Neuronal stem cell (in vitro differentiated cells): ENCODE results near the gene DNPH1.

ENCODE experiments used
- DNase-seq: peaks from one replicate; pipeline ENCODE4 v3.0.0-alpha.2; 2013; ENCODE audit warnings: low spot score
- H2AFZ ChIP-seq: one replicate; pipeline ENCODE4 v1.6.1; 2013; ENCODE audit warnings: mild to moderate bottlenecking, low read length, inconsistent platforms
- H2AK5ac ChIP-seq: 2 replicates; pipeline ENCODE4 v1.6.1; 2013; ENCODE audit warnings: low read depth, mild to moderate bottlenecking, inconsistent platforms, low read length, moderate library complexity, mixed read lengths
- H2BK120ac ChIP-seq: 2 replicates; pipeline ENCODE4 v1.6.1; 2013; ENCODE audit warnings: low read depth, mild to moderate bottlenecking, inconsistent platforms, low read length, moderate library complexity, mixed read lengths
- H2BK12ac ChIP-seq: one replicate; pipeline ENCODE4 v1.6.1; 2013; ENCODE audit warnings: low read length, inconsistent platforms
- H2BK15ac ChIP-seq: 2 replicates; pipeline ENCODE4 v1.6.1; 2013; ENCODE audit warnings: mild to moderate bottlenecking, low read length, inconsistent platforms, mixed read lengths
- H2BK5ac ChIP-seq: one replicate; pipeline ENCODE4 v1.6.1; 2013; ENCODE audit warnings: inconsistent platforms, mild to moderate bottlenecking, low read length, moderate library complexity
- H3K14ac ChIP-seq: one replicate; pipeline ENCODE4 v1.6.1; 2013; ENCODE audit warnings: low read length, inconsistent platforms
- H3K18ac ChIP-seq: 2 replicates; pipeline ENCODE4 v1.6.1; 2013; ENCODE audit warnings: low read length, inconsistent platforms
- H3K23ac ChIP-seq: 2 replicates; pipeline ENCODE4 v1.6.1; 2013; ENCODE audit warnings: low read depth, mild to moderate bottlenecking, mixed read lengths, low read length, inconsistent platforms; ENCODE audit not compliant: poor library complexity
- H3K27ac ChIP-seq: replicated peaks from 3 replicates; pipeline ENCODE4 v1.5.1; 2013; ENCODE audit warnings: low read length, inconsistent platforms
- H3K27me3 ChIP-seq, 3 experiments: 2 replicates each; pipeline ENCODE4 v1.6.1; 2013; ENCODE audit warnings: low read length in 3 of 3, mild to moderate bottlenecking in 2 of 3, inconsistent platforms in 1 of 3, low read depth in 1 of 3, mixed read lengths in 1 of 3, moderate library complexity in 1 of 3; ENCODE audit not compliant: control insufficient read depth in 3 of 3, insufficient read depth in 3 of 3
- H3K36me3 ChIP-seq, 2 donors: replicated peaks in 1 of 2; 2 replicates each; pipeline ENCODE4 v1.6.1; 2013; ENCODE audit warnings: low read length in 2 of 2; ENCODE audit not compliant: control insufficient read depth in 2 of 2, insufficient read depth in 2 of 2
- H3K4ac ChIP-seq: 2 replicates; pipeline ENCODE4 v1.6.1; 2013; ENCODE audit warnings: inconsistent platforms, mild to moderate bottlenecking, low read length, moderate library complexity
- H3K4me1 ChIP-seq, 2 donors: 1 replicate in 1 of 2; 2 replicates in 1 of 2; pipeline ENCODE4 v1.6.1; 2013; ENCODE audit warnings: low read length in 2 of 2, low read depth in 1 of 2; ENCODE audit not compliant: control insufficient read depth in 2 of 2, insufficient read depth in 1 of 2
- H3K4me2 ChIP-seq: one replicate; pipeline ENCODE4 v1.6.1; 2013; ENCODE audit warnings: mild to moderate bottlenecking, low read length, inconsistent platforms; ENCODE audit not compliant: insufficient read depth, poor library complexity, severe bottlenecking
- H3K4me3 ChIP-seq, 2 donors: 2 replicates each; pipeline ENCODE4 v1.5.1; 2013; ENCODE audit warnings: low read length in 2 of 2, mild to moderate bottlenecking in 2 of 2, inconsistent platforms in 1 of 2, moderate library complexity in 1 of 2
- H3K79me1 ChIP-seq: one replicate; pipeline ENCODE4 v1.6.1; 2013; ENCODE audit warnings: low read depth, mild to moderate bottlenecking, inconsistent platforms, low read length, moderate library complexity
- H3K9ac ChIP-seq: one replicate; pipeline ENCODE4 v1.6.1; 2013; ENCODE audit warnings: mild to moderate bottlenecking, low read depth, low read length, inconsistent platforms; ENCODE audit not compliant: poor library complexity
- H3K9me3 ChIP-seq, 2 donors: replicated peaks in 1 of 2; 2 replicates each; pipeline versions ENCODE3 to v1.6.1; 2013; ENCODE audit warnings: low read length in 2 of 2, mild to moderate bottlenecking in 2 of 2, inconsistent platforms in 1 of 2, low read depth in 1 of 2, mixed read lengths in 1 of 2, moderate library complexity in 1 of 2; ENCODE audit not compliant: control insufficient read depth in 2 of 2, insufficient read depth in 1 of 2
- H4K8ac ChIP-seq: one replicate; pipeline ENCODE4 v1.6.1; 2013; ENCODE audit warnings: low read depth, mild to moderate bottlenecking, inconsistent platforms, low read length, moderate library complexity
- H4K91ac ChIP-seq: one replicate; pipeline ENCODE4 v1.6.1; 2013; ENCODE audit warnings: low read length, low read depth, mild to moderate bottlenecking, inconsistent platforms; ENCODE audit not compliant: poor library complexity
- WGBS, 2 donors: extraction: QIAGEN DNeasy Blood & Tissue Kit; methylation state at CpG; one replicate each; pipeline ENCODE4 v1.1.7; 2013; ENCODE audit warnings: missing lambda C conversion rate in 2 of 2, mixed read lengths in 1 of 2; ENCODE audit not compliant: insufficient read length in 2 of 2, insufficient replicate concordance in 1 of 2; ENCODE audit errors: extremely low coverage in 2 of 2; 5-methylcytosine and 5-hydroxymethylcytosine counted together

The DNPH1 gene

DNA sequence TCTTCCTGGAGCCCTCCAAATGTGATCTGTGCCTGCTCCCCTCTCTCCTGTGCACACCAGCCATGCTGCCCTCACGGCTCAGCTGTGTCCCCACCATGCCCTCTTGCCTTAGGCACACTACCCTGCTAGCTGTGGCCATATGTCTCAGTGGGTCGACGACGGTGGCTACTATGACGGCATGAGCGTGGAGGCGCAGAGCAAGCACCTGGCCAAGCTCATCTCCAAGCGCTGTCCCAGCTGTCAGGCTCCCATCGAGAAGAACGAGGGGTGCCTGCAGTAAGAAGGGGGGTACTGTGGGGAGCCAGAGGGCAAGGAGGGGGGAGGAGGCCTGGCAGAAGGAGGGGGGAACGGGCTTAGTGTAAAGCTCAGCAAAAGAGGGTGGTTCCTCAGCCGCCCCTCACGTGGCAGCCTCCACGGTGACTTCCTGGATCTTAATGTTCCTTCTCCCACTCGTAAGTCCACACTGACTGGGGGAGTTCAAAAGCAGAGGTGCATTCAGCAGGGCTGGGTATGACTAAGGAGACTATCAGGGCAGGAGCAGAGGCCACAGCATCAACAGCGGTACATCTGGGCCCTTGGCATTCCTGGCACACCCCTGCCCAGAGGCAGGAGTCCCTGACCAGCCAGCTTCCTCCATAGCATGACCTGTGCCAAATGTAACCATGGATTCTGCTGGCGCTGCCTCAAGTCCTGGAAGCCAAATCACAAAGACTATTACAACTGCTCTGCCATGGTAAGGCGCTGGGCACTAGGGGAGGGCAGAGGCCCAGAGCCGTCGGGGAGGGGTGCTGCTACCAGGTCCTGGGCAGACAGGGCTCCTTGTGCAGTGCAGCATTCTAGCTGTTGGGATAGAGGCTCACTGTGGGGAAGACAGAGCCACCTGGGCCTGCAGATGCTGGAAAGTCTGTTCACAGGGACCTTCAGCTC is 8.0 kb downstream of the DNPH1 start:
- no peak overlapping the region for H2BK120ac ChIP-seq
- H2BK15ac ChIP-seq = no peak overlapping the region
- no peak overlapping the region for H3K23ac ChIP-seq
- no peak overlapping the region for H3K4me2 ChIP-seq
- peaks cover 0 to 1% of the 10 kb centered on the region in 2 donors for H3K4me1 ChIP-seq
- no peak overlapping the region for H2AFZ ChIP-seq
- no peak overlapping the region for H2BK5ac ChIP-seq
- no peaks in the 10 kb centered on the region for H3K9me3 ChIP-seq
- no peak overlapping the region for H3K14ac ChIP-seq
- H2BK12ac ChIP-seq = no peak overlapping the region
- H2AK5ac ChIP-seq = no peak overlapping the region
- H4K91ac ChIP-seq = no peak overlapping the region
- H3K36me3 ChIP-seq = peaks cover 16 to 68% of the 10 kb centered on the region in 2 donors
- no peak for DNase-seq
- no peak overlapping the region for H3K4ac ChIP-seq
- no CpG with 5 or more reads among the region's 20 CpGs for WGBS, 2 donors
- no peak overlapping the region for H3K9ac ChIP-seq
- peaks cover 4% of the 10 kb centered on the region for H3K79me1 ChIP-seq
- H3K27me3 ChIP-seq = no peaks in the 10 kb centered on the region
- no peak overlapping the region for H3K27ac ChIP-seq
- H3K18ac ChIP-seq = no peak overlapping the region
- peak overlapping the region in 1 of 2 donors; percentile 56 for H3K4me3 ChIP-seq
- H4K8ac ChIP-seq = no peak overlapping the region

DNA sequence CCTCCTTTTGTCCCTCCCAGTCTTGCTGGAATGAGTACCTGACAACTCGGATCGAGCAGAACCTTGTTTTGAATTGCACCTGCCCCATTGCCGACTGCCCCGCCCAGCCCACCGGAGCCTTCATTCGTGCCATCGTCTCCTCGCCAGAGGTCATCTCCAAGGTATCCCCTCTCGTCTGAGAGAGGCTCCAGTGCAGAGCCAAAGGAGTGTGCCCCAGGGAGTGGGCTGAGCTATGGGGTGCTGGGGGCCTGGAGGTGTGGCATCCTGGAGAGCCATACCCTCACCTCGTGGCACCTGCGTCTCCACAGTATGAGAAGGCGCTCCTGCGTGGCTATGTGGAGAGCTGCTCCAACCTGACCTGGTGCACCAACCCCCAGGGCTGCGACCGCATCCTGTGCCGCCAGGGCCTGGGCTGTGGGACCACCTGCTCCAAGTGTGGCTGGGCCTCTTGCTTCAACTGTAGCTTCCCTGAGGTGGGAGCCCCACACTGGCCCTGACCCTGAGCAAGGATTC is 8.8 kb downstream of the DNPH1 start:
- WGBS, 2 donors = no CpG with 5 or more reads among the region's 16 CpGs
- no peak overlapping the region for H2AFZ ChIP-seq
- H3K23ac ChIP-seq = peak overlapping the region; percentile 35

DNA sequence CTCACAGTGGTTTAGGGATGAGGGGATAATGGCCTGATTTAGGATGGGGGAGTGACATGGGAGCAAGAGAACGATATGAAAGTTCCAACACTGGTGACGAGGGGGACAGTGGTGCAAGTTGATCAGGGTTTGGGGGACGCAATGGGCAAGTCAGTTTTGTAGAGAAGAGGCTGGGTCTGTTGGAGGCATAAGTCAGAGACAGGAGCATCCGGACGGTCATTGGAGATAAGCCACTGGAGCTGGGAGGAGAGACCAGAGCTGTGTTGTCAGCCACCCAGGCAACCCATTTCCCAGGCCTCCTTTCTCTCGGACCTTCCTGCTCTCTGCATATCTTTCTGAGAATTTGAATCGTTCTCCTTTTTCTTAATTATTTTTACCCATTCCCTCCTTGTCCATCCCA is 9.5 kb downstream of the DNPH1 start:
- Histone ChIP-seq H3K4me3 (no peak overlapping the region), H3K4me2 (no peak overlapping the region), H3K27ac (no peak overlapping the region), H3K18ac (no peak overlapping the region), H4K91ac (no peak overlapping the region), H2BK5ac (no peak overlapping the region), H3K14ac (peak overlapping the region; percentile 78), H2AFZ (no peak overlapping the region), H4K8ac (no peak overlapping the region), H3K27me3 (no peaks in the 10 kb centered on the region), H2BK12ac (no peak overlapping the region), H2BK120ac (no peak overlapping the region), H3K23ac (no peak overlapping the region), H3K36me3 (peaks cover 17 to 71% of the 10 kb centered on the region in 2 donors), H3K4ac (no peak overlapping the region), H3K79me1 (peaks cover 4% of the 10 kb centered on the region), H2BK15ac (no peak overlapping the region), H3K9me3 (no peaks in the 10 kb centered on the region), H3K9ac (no peak overlapping the region), H2AK5ac (no peak overlapping the region), H3K4me1 (peaks cover 0 to 1% of the 10 kb centered on the region in 2 donors)
- WGBS, 2 donors = no CpG with 5 or more reads among the region's 7 CpGs
- DNase-seq = no peak

More for the DNA sequence above, 8.8 kb downstream of the DNPH1 start:
- Histone ChIP-seq H3K4me1 (peaks cover 0 to 1% of the 10 kb centered on the region in 2 donors), H3K27me3 (no peaks in the 10 kb centered on the region), H3K79me1 (peaks cover 4% of the 10 kb centered on the region), H2BK5ac (no peak overlapping the region), H3K18ac (no peak overlapping the region), H4K91ac (no peak overlapping the region), H3K9ac (peak overlapping the region; percentile 3), H3K9me3 (no peaks in the 10 kb centered on the region), H3K4me2 (no peak overlapping the region), H2BK120ac (no peak overlapping the region), H2BK12ac (no peak overlapping the region), H2BK15ac (no peak overlapping the region), H4K8ac (no peak overlapping the region), H3K36me3 (peaks cover 17 to 68% of the 10 kb centered on the region in 2 donors), H3K27ac (no peak overlapping the region), H2AK5ac (no peak overlapping the region), H3K14ac (no peak overlapping the region), H3K4me3 (no peak overlapping the region), H3K4ac (no peak overlapping the region)
- no peak for DNase-seq

DNA sequence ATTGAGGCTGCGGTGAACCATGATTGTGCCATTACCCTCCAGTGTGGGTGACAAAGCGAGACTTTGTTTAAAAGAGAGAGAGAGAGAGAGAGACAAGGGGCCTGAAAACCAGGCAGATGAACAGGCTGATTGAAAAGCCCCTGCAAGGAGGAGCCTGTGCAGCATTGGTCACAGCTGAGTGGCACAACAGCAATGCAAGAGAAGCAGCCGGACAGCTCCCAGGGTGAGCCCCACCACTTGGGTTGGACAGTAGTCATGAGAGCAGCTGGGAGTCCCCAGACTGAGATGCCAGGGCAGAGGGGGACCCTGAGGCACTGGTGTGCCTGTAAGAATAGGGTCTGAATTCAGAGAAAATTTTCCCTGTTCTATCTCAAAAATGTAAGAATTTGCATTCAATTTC is 10.2 kb downstream of the DNPH1 start:
- Histone ChIP-seq H4K8ac (no peak overlapping the region), H3K4me1 (peaks cover 0 to 1% of the 10 kb centered on the region in 2 donors), H4K91ac (no peak overlapping the region), H3K27me3 (no peaks in the 10 kb centered on the region), H2AK5ac (no peak overlapping the region), H3K14ac (no peak overlapping the region), H2AFZ (no peak overlapping the region), H3K4me2 (no peak overlapping the region), H2BK5ac (no peak overlapping the region), H3K27ac (no peak overlapping the region), H3K9ac (no peak overlapping the region), H2BK15ac (no peak overlapping the region), H3K79me1 (peaks cover 4% of the 10 kb centered on the region), H2BK12ac (no peak overlapping the region), H3K9me3 (no peaks in the 10 kb centered on the region), H3K18ac (no peak overlapping the region), H3K4me3 (no peak overlapping the region), H3K36me3 (peaks cover 14 to 65% of the 10 kb centered on the region in 2 donors), H2BK120ac (no peak overlapping the region), H3K23ac (no peak overlapping the region), H3K4ac (no peak overlapping the region)
- no CpG with 5 or more reads among the region's 3 CpGs for WGBS, 2 donors
- no peak for DNase-seq
